Testis (tissue), 2 donors: ENCODE results near the gene HECW1.

Experiments
- CTCF ChIP-seq, 3 experiments: fragments of 450-650 bp in 2 of 3; fragments of 200-600 bp in 1 of 3; sonication (generic) in 1 of 3; IDR thresholded peaks; one replicate each; pipeline ENCODE4 v1.5.1; 2016 to 2019; ENCODE audit warnings: antibody characterized with exemption in 3 of 3, mild to moderate bottlenecking in 2 of 3, moderate library complexity in 1 of 3
- POLR2A ChIP-seq: fragments of 450-650 bp; IDR thresholded peaks from one replicate; pipeline ENCODE4 v1.6.1; 2017; ENCODE audit warnings: antibody characterized with exemption, mild to moderate bottlenecking, moderate library complexity

- no peak for TF ChIP-seq CTCF (IDR thresholded peaks at IDR 0.05)
- TF ChIP-seq POLR2A, result no peak
These were observed 34.6 kb upstream of the HECW1 start for GRCh38 chr7:43077732-43078391.
